NCI-H2196 (cell line): Measurements from ENCODE around the gene ZNF32.
"Not testable (repeated sequence)": the region's sequence is repeated elsewhere in the genome, so short reads cannot be mapped to it uniquely, and the experiment has no call there.

Source experiments
- DNase-seq: peaks from one replicate; lab custom pipeline; 2025; ENCODE audit not compliant: unreplicated experiment; lab: John Stamatoyannopoulos, UW

Gene ZNF32

GRCh38 chr10:43640603-43641002, 8.1 kb downstream of the ZNF32 start:
- DNase-seq = no peak

DNA sequence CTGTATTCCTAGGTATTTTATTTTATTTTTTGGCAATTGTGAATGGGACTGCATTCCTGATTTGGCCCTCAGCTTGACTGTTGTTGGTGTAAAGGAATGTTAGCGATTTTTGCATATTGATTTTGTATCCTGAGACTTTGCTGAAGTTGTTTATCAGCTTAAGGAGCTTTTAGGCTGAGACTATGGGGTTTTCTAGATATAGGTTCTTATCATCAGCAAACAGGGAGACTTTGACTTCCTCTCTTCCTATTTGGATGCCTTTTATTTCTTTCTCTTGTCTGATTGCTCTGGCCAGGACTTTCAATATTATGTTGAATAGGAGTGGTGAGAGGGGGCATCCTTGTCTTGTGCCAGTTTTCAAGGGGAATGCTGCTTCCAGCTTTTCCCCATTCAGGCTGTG, 12.9 kb downstream of the ZNF32 start:
- DNase-seq = not testable (repeated sequence)

DNA sequence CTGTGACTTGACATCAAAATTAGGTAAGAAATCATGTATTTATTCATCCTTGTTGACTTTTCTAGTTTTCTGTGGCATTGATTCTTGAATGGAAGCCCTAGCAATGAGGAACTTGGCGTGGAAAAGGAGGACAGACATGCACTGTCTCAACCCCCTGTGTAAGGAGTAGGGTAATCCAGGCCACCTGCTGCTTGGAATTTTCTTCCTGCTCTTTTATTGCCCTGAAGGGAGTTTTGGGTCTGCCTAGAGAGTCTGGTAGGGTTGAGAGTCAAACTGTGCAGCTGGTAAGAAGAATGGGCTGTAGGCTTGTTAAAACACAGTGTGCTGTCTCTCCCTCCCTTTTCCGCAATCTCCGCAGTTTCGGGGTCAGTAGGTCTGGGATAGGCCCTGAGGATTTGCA, 19.7 kb downstream of the ZNF32 start:
- DNase-seq = no peak

GRCh38 chr10:43627942-43628341, 20.7 kb downstream of the ZNF32 start:
- DNase-seq = no peak

DNA sequence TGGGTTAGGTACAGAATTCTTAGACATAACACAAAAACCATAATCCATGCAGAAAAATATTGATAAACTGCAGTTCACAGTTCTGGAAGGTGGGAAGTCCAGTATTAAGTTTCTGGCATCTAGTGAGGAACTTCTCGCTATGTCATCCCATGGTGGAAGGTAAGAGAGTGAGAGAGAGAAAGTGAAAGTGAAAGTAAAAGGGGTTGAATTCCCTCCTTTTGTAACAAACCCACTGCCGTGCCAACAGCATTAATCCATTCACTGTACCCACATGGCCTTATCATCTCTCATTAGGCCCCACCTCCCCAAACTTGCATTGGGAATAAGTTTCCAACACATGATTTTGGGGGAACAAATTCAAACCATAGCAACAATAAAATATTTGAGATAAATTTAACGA, 25.3 kb downstream of the ZNF32 start:
- peak; percentile 39 for DNase-seq

DNA sequence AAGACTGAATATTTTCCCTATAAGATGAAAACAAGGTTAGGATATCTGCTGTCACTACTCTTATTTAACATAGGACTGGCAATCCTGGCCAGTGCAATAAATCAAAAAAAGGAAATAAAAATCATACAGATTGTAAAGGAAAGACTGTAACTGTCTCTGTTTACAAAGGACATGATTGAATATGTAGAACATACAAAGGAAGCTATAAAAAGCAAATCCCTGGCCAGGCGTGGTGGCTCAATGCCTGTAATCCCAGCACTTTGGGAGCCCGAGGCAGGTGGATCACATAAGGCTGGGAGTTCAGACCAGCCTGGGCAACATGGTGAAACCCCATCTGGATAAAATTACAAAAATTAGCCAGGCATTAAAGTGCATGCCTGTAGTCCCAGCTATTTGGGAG, 26.6 kb downstream of the ZNF32 start:
- DNase-seq = no peak

DNA sequence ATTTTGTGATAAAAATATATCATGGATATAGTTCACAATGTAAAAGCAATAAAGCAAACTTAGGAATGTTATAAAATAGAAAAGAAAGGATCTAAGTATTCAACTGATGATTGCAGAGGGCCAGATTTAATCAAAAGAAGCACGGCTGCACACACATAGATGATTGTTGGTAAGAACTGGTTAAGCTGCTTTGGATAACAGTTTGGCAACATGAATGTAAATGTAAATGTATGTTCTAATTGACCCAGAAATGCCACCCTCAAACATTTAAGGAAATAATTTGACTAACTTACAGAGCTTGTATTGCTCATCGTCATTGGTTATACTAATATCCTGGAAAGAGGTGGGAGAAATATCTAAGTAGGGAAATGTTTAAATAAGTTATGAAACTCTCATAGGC, 29.3 kb downstream of the ZNF32 start:
- DNase-seq = no peak

DNA sequence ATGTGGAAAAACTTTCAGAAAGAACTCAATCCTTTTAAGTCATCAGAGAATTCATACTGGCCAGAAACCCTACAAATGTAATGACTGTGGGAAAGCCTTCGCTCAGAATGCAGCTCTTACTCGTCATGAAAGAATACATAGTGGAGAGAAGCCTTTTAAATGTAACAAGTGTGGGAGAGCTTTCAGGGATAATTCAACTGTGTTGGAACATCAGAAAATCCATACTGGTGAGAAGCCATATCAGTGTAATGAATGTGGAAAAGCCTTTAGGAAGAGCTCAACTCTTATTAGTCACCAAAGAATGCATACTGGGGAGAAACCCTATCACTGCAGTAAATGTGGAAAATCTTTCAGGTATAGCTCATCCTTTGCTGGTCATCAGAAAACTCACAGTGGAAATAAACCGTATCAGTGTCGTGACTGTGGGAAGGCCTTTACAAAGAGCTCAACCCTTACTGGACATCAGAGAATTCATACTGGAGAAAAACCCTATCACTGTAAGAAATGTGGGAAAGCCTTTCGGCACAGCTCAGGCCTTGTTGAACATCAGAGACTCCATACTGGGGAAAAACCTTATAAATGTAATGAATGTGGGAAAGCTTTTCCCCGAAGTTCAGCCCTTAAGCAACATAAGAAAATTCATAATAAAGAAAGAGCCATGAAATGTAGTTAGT, 31.8 kb downstream of the ZNF32 start:
- no peak for DNase-seq

GRCh38 chr10:43610636-43611035, 38.0 kb downstream of the ZNF32 start:
- no peak for DNase-seq

DNA sequence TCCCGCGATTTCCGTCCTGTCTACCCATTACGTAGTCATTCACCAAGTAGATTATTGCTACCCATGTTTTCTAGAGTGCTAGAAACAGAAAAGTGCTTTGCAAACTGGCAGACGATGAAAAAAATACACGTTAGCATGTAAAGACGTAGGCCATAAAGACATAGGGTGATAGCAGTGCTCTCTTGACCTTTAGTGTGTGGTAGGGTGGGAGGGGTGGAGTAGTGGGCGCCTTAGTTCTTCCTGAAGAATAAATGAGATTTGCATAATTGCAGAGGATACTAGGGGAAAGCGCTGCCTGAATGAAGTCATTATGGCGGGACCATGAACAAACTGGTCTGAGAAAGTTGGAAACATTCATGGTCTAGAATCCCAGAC, 41.5 kb downstream of the ZNF32 start:
- DNase-seq = no peak

- peak; percentile 26 for DNase-seq
Observed at GRCh38 chr10:43606323-43607198, 42.1 kb downstream of the ZNF32 start, which contains the start of gene ZNF485. ZNF485 (plus strand) TSS chr10:43606438; CDS start chr10:43607051, 613 bp downstream.

- DNase-seq = no peak
Observed at GRCh38 chr10:43605850-43606322, 42.8 kb downstream of the ZNF32 start.

- not testable (repeated sequence) for DNase-seq
Observed at GRCh38 chr10:43601576-43601975, 47.1 kb downstream of the ZNF32 start.

DNA sequence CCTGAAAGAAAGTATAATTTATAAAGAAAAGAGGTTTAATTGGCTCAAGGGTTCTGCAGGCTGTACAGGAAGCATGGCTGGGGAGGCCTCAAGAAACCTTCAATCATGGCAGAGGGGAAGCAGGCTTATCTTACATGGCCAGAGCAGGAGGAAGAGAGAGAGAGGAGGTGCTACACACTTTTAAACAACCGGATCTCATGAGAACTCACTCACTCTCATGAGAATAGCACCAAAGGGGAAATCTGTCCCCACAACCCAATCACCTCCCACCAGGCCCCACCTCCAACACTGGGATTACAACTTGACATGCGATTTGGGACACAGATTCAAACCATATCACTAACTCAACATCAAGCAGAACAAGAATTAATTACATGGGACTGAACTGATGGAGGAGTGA, 49.3 kb downstream of the ZNF32 start:
- no peak for DNase-seq

- DNase-seq = no peak
Observed at GRCh38 chr10:43598446-43598845, 50.2 kb downstream of the ZNF32 start.

DNA sequence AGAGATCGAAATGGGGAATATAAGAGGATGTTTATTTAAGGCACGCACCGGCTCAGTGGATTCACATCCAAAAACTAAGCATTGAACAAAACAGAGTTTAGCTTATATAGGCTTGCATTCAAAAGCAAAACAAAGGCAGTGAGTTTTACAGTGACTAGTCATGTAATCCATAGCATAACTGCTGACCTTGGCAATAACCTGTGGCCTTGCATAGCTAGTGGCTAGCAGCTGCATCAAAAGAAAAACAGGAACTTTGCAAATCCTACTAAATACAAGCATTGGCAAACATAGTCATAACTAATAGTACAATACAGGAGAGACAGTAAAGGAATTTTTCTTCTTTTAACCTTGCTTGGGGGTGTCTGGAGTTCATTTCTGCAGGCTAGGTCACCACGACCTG, 52.1 kb downstream of the ZNF32 start:
- no peak for DNase-seq

DNA sequence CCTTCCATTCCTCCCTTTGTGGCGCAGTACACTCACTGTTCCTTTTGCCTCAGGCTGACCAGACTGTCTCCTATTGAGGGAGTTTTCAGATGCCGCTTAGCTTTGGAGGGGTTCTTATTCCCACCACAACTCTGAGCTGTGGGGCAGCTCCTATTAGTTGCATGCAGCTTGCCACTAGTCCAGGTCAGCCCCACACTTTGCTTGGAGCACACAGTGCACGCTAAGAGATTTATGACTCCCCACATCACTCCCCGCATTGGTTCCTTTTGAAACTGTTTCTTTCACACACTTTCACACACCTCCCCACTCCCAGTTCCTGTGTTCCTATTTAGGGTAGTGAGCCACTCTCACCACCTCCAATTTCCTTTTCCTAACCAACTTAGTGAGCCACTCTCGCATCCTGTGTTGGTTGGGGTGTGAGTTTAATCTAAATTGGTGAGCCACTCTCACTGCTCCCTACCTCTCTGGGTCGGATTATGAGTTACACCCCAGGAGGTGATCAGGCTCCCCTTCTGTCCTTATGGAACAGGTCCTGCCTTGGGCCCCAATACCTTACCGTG, 52.9 kb downstream of the ZNF32 start:
- no peak for DNase-seq

- DNase-seq = no peak
Observed at GRCh38 chr10:43594944-43595589, 53.6 kb downstream of the ZNF32 start.
